ENCODE results near the gene HMMR.
A peak's percentile ranks its signal among the peaks of the same experiment; 100 is the strongest.
"Not testable (repeated sequence)": the region's sequence is repeated elsewhere in the genome, so short reads cannot be mapped to it uniquely, and the experiment has no call there.

The HMMR gene

DNA sequence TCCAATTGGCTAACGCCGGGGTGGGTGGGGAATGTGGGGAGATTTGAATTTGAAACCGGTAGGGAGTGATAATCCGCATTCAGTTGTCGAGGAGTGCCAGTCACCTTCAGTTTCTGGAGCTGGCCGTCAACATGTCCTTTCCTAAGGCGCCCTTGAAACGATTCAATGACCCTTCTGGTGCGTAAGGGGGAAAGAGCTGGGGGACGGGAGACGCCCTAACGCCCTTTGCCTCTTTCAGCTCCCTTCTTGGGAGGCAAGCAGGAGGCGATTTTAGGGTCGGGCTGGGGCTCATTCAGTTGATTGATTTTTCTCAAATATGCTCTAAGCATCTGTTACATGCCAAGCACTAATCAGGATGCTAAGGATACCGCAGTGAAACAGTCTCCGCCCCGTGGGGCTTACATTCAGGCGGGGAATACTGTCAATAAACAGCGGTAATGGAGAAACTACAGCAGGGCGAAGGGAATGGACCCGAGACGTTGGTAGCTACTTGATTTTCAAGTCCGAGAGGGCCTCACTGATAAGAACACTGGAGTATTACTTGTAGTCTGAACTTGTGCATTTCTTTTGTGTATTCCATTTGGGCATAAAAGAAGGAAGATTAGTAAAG is at the start of gene HMMR:
TSS of gene HMMR (plus strand) at position 71 of the 610 bp plus-strand sequence. CDS start at position 132, 61 bp downstream.
- peak; percentile 55 for DNase-seq (ENCODE audit: low read depth)

GRCh38 chr5:163415673-163416072 is 44.8 kb upstream of the HMMR start:
- DNase-seq (ENCODE audit: low read depth) = not testable (repeated sequence)

DNA sequence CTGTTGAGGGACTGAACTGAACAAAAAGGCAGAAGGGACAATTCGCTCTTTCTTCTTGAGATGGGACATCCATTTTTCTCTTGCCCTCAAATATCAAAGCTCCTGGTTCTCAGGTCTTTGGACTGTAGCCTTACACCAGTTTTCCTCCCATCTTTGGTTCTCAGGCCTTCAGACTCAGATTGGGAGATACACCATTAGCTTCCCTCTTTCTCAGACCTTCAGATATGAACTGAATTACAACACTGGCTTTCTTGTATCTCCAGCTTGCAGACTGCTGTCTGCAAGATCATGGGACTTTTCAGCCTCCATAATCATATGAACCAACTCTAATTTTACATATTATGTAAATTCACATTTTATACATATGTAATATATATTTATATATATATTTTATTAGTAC is 35.6 kb upstream of the HMMR start:
- no peak for DNase-seq (ENCODE audit: low read depth)

DNA sequence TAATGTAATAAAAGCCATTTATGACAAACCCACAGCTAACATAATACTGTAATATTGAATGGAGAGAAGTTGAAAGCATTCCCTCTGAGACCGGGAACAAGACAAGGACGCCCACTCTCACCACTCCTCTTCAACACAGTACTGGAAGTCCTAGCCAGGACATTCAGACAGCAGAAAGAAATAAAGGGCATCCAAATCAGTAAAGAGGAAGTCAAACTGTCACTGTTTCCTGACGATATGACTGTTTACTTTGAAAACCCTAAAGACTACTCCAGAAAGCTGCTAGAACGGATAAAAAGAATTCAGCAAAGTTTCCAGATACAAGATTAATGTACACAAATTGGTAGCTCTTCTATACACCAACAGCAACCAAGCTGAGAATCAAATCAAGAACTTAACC is 34.3 kb upstream of the HMMR start:
- DNase-seq (ENCODE audit: low read depth) = not testable (repeated sequence)

DNA sequence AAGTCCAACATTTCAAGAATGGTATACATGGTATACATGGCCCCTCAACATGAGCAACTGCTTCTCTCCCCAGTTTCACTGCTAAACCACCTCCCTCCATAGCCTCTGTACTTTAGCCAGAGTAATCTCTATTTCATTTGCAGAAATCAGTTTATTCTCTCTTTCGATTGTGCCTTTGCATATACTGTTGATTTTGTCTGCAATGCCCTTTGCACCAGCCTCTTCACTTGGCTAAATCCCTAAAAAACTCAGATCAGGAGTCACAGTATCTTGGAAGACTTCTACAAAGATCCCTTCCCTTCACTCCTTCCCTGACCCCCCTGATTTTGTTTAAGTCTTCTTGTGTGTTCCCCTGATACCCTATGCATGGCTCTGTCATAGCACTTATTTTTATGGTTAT is 27.9 kb upstream of the HMMR start:
- DNase-seq (ENCODE audit: low read depth) = no peak

GRCh38 chr5:163433271-163433670 is 27.2 kb upstream of the HMMR start:
- peak; percentile 23 for DNase-seq (ENCODE audit: low read depth)

- DNase-seq (ENCODE audit: low read depth) = peak; percentile 85
Measured at GRCh38 chr5:163434401-163434866, 26.0 kb upstream of the HMMR start.

- DNase-seq (ENCODE audit: low read depth) = no peak
Measured at GRCh38 chr5:163436515-163436914, 23.9 kb upstream of the HMMR start.

DNA sequence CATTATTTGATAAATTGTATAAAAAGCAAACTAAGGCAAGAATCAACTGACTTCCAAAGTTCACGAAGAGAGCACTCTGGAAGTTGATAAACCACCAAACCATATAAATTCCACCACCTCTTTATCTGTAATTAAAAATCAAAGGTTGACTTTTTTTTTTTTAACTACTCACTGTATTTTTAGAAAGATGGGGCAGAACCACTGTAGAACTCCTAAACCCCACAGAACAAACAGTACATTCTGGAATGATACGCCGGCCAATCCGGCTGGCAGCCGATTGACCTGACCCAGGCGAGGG is 23.5 kb upstream of the HMMR start:
- DNase-seq (ENCODE audit: low read depth) = no peak

DNA sequence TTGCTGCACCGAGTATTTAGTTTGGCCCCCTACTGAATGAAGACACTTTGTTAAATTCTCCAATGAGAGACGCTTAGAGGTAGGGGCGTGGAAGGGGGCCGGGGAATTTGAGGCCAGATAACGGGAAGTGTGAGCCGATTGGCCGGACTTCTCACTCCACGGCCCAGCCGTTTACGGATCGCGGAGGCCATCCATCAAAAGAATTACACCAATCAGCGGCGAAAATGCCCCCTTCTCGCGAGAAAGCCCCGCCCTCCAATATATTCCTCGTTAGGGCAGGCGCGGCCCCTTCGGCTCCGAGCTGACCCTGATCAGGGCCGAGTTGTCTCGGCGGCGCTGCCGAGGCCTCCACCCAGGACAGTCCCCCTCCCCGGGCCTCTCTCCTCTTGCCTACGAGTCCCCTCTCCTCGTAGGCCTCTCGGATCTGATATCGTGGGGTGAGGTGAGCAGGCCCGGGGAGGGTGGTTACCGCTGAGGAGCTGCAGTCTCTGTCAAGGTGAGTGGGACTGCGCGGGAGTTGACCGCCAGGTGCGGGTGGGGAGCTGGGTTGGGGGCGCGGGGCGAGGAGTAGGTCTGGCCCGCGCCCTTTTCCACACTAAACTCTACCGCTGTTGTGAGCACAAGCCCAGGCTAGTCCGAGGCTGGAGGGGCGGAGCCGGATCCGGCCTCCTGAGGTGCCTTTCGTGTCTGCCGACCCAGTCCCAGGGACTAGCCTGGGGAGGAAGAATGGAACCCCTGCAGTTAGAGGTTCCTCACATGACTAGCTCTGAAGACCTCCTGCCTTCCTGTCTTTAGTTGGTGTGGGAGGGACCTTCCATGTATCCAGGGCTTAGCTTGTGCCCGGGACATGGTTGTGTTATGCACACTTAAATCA is 22.9 kb upstream of the HMMR start, which contains the start of gene CCNG1:
TSS of gene CCNG1 (plus strand) at position 287 of the 874 bp plus-strand sequence. CDS start 1,662 bp downstream, outside the sequence.
- peak; percentile 98 for DNase-seq (ENCODE audit: low read depth)

GRCh38 chr5:163439092-163439425 is 21.4 kb upstream of the HMMR start:
- DNase-seq (ENCODE audit: low read depth) = no peak

- DNase-seq (ENCODE audit: low read depth) = no peak
Measured at GRCh38 chr5:163440954-163441353, 19.5 kb upstream of the HMMR start.

GRCh38 chr5:163444526-163444925 is 15.9 kb upstream of the HMMR start:
- no peak for DNase-seq (ENCODE audit: low read depth)

DNA sequence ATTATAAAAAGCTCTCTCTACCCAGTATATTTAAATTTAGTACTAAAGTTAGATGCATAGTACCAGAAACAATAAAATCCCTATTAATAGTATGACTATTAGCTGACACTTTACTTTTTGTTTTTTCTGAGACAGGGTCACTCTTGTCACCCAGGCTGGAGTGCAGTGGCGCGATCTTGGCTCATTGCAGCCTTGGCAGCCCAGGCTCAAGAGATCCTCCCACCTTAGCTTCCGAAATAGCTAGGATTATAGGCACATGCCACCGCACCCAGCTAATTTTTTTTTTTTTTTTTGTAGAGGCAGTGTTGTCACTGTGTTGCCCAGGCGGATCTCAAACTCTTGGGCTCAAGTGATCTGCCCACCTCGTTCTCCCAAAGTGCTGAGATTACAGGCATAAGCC is 15.1 kb upstream of the HMMR start:
- no peak for DNase-seq (ENCODE audit: low read depth)

- no peak for DNase-seq (ENCODE audit: low read depth)
Measured at GRCh38 chr5:163447191-163447590, 13.2 kb upstream of the HMMR start.

DNA sequence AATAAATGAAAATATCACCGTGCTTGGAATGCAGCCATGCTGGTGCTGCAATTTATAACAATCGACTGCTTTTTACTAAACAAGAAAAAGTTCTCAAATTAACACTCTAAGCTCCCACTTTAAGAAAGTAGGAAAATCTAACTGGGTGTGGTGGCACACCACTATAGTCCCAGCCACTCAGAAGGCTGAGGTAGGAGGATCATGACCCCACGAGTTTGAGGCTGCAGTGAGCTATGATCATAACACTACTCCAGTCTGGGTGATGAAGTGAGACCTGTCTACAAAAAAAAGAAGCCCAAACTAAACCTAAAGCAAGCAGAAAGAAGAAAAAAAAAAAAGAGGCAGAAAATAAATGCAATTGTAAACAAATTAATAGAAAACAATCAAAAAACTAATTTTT is 12.6 kb upstream of the HMMR start:
- no peak for DNase-seq (ENCODE audit: low read depth)

GRCh38 chr5:163448491-163448890 is 11.9 kb upstream of the HMMR start:
- DNase-seq (ENCODE audit: low read depth) = no peak

DNA sequence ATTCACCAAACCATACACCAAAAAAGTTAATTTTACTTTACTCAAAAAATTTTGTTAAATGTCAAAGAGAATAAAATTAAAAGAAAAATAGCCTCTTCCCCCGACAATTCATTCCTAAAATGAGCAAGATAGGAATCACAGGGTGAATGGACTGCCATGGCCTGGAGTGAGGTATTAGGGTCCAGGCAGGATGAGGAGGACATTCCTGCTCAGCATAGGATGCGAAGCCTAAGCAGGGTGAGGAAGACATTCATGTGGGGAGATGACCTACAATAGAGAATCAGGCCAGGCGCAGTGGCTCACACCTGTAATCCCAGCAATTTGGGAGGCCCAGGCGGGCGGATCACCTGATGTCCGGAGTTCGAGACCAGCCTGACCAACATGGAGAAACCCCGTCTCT is 8.9 kb upstream of the HMMR start:
- DNase-seq (ENCODE audit: low read depth) = no peak

- peak; percentile 70 for DNase-seq (ENCODE audit: low read depth)
Measured at GRCh38 chr5:163453705-163454104, 6.7 kb upstream of the HMMR start.

DNA sequence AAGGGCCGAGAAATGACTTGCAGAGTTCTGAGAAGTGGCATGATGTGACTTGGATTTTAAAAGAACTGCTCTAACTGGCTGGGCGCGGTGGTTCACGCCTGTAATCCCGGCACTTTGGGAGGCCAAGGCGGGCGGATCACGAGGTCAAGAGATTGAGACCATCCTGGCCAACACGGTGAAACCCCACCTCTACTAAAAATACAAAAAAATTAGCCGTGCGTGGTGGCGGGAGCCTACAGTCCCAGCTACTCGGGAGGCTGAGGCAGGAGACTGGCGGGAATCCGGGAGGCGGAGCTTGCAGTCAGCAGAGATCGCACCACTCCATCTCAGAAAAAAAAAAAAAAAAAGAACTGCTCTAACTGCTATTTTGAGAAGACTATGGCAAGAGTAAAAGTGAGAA is 5.0 kb upstream of the HMMR start:
- DNase-seq (ENCODE audit: low read depth) = not testable (repeated sequence)

- peak; percentile 37 for DNase-seq (ENCODE audit: low read depth)
Measured at GRCh38 chr5:163456029-163456589, 4.3 kb upstream of the HMMR start.

- no peak for DNase-seq (ENCODE audit: low read depth)
Measured at GRCh38 chr5:163456840-163457239, 3.6 kb upstream of the HMMR start.

DNA sequence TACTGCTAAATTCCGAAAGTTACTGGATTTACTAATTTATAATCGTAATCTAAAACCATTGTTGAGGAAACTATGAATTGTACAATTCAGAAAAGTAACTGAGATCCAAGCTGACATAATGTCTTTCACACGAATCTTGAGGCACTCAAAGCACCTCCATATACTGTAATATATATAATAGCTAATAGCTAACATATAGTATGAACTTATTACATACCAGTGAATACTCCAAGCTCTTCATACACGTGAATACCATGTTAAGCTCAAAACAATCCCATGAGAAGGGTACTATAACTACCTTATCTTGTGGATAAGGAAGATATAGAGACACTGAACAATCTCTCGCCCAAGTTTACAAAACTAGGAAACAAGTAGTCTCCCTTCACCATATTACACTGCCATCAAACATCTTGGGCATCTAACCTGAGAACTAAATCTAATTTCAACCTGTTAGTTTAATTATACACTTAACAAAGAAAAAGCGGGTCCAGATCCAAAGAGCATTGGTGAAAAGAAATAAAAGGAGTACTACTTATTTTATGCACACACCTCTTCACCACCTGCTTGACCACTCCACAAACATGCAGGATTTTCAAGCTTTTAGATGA is 1.6 kb upstream of the HMMR start:
- DNase-seq (ENCODE audit: low read depth) = no peak
